ENCODE results near the gene B9D1. TPM values are rescaled to one million over a fixed set of nuclear protein-coding genes. Genes with fewer than 3 reads are reported as not detected.
A peak's percentile ranks its signal among the peaks of the same experiment; 100 is the strongest.

The B9D1 gene
- polyA plus RNA-seq, 1 of the 3 experiments (the other 2 are of a cell fraction): 81.6 TPM

DNA sequence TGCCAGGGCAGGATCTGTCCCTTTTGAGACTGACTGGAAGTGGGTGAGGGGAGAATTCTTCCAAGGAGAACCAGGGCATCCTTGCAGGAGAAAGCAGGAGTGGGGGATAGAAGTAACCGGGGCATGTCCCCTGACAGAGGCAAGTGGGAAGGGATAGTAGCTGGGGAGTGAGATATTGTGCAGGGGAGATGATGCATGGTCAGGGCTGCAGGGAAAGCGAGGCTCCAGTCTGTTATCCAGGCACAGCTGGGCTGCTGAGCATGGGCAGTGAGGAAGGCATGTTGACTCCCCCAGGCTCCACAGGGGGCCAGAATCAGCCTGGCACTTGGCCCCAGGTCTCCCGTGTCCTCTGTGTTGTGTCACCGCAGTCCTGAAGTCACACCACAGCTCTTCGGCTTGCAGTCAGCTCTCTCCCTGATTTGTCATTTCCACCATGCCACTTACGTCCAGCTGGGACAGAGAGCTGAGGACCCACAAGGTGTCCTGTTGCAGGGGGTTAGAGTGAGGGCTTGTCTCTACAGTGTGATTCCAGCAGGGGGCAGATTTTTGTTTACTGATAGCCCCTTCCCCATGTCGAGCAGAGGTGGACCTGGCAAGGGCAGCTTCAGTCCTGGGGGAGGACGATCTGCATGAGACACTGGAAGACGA is 40.9 kb downstream of the B9D1 start:
- no peak overlapping the region for H2AFZ ChIP-seq (ENCODE audit: low read depth)
- H3F3A ChIP-seq (replicated peaks; ENCODE audit: insufficient read depth): peaks cover 5% of the 10 kb centered on the region
- H3K9me2 ChIP-seq: no peaks in the 10 kb centered on the region
- H3K4me3 ChIP-seq (ENCODE audit: low read depth in 2 of 2, low read length in 1 of 2): no peak overlapping the region
- no peaks in the 10 kb centered on the region for H3K4me1 ChIP-seq (ENCODE audit: control insufficient read depth in 1 of 2, insufficient read depth in 2 of 2, low read depth in 1 of 2, low read length in 1 of 2)
- H3K79me2 ChIP-seq (ENCODE audit: insufficient read depth): no peaks in the 10 kb centered on the region
- TF ChIP-seq, protein P1, sequence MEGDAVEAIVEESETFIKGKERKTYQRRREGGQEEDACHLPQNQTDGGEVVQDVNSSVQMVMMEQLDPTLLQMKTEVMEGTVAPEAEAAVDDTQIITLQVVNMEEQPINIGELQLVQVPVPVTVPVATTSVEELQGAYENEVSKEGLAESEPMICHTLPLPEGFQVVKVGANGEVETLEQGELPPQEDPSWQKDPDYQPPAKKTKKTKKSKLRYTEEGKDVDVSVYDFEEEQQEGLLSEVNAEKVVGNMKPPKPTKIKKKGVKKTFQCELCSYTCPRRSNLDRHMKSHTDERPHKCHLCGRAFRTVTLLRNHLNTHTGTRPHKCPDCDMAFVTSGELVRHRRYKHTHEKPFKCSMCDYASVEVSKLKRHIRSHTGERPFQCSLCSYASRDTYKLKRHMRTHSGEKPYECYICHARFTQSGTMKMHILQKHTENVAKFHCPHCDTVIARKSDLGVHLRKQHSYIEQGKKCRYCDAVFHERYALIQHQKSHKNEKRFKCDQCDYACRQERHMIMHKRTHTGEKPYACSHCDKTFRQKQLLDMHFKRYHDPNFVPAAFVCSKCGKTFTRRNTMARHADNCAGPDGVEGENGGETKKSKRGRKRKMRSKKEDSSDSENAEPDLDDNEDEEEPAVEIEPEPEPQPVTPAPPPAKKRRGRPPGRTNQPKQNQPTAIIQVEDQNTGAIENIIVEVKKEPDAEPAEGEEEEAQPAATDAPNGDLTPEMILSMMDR (IDR thresholded peaks at IDR 0.05): 0 out of 2 replicates have a peak, but pooled peaks have one; percentile 17
- TF ChIP-seq, protein P2, sequence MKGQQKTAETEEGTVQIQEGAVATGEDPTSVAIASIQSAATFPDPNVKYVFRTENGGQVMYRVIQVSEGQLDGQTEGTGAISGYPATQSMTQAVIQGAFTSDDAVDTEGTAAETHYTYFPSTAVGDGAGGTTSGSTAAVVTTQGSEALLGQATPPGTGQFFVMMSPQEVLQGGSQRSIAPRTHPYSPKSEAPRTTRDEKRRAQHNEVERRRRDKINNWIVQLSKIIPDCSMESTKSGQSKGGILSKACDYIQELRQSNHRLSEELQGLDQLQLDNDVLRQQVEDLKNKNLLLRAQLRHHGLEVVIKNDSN (IDR thresholded peaks at IDR 0.05; ENCODE audit: borderline replicate concordance, low read depth): no peak
- no peak for TF ChIP-seq GATA2 (CRISPR knock-in tag; IDR thresholded peaks at IDR 0.05)
- no peak for TF ChIP-seq GABPA (IDR thresholded peaks at IDR 0.05; ENCODE audit: low read depth)
- POLR2A ChIA-PET: no interaction called here
- peaks cover 21 to 27% of the 10 kb centered on the region in 2 experiments for H3K36me3 ChIP-seq (replicated peaks in 1 of 2; ENCODE audit: control insufficient read depth in 1 of 2, insufficient read depth in 2 of 2, low read length in 1 of 2)
- no peak overlapping the region for H3K4me2 ChIP-seq
- H3K9ac ChIP-seq: no peak overlapping the region
- H3K27me3 ChIP-seq (ENCODE audit: insufficient read depth): no peaks in the 10 kb centered on the region
- CTCF ChIA-PET: interaction anchor here (0.6 to 1.7 kb wide), 10 partner anchors 12 to 41 kb away, joined by 3 to 6 read pairs (median 4); partner anchors contain the start of gene B9D1
- 96% methylated on average over 8 of the region's 9 CpGs for WGBS (ENCODE audit: low lambda C conversion rate)
- no peak overlapping the region for H3K27ac ChIP-seq (ENCODE audit: low read depth in 2 of 2, low read length in 1 of 2)
- H3K9me3 ChIP-seq: peaks cover 7% of the 10 kb centered on the region; the same call in 1 of the 2 replicates
- DNase-seq: no peak
- H4K20me1 ChIP-seq (ENCODE audit: insufficient read depth): no peaks in the 10 kb centered on the region

DNA sequence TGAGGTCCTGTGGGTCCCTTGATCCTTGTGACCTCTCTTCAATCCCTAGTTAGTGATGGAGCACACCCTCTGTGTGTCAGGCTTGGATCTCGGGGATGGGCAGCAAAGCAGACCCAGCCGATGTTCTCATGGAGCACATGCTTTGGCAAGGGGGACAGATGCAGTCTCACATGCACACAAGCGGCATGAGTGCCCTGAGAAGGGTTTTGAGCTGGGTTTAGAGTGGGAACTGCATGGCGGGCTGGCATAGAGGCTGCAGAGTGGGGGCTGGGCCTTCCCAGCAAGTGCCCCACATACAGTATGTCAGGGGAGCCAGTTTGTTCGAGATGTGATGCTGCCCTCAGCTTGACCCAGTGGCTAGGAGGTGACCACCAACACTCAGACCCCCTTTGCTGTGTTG is 41.6 kb downstream of the B9D1 start:
- 100% methylated on average over 1 of the region's 5 CpGs for WGBS (ENCODE audit: low lambda C conversion rate)
- no peaks in the 10 kb centered on the region for H4K20me1 ChIP-seq (ENCODE audit: insufficient read depth)
- no peak overlapping the region for H2AFZ ChIP-seq (ENCODE audit: low read depth)
- H3K27ac ChIP-seq (ENCODE audit: low read depth in 2 of 2, low read length in 1 of 2): no peak overlapping the region
- no peaks in the 10 kb centered on the region for H3K27me3 ChIP-seq (ENCODE audit: insufficient read depth)
- no peak overlapping the region for H3K4me3 ChIP-seq (ENCODE audit: low read depth in 2 of 2, low read length in 1 of 2)
- H3K4me1 ChIP-seq (ENCODE audit: control insufficient read depth in 1 of 2, insufficient read depth in 2 of 2, low read depth in 1 of 2, low read length in 1 of 2): no peaks in the 10 kb centered on the region
- H3K36me3 ChIP-seq (replicated peaks in 1 of 2; ENCODE audit: control insufficient read depth in 1 of 2, insufficient read depth in 2 of 2, low read length in 1 of 2): peaks cover 25 to 28% of the 10 kb centered on the region in 2 experiments
- no peaks in the 10 kb centered on the region for H3K9me2 ChIP-seq
- H3K4me2 ChIP-seq: no peak overlapping the region
- ChIA-PET POLR2A (no interaction called here), CTCF (interaction anchor here (1.4 to 1.7 kb wide), 3 partner anchors 15 to 42 kb away, joined by 3 to 5 read pairs (median 4); partner anchors contain the start of gene B9D1)
- H3K9ac ChIP-seq: no peak overlapping the region
- TF ChIP-seq GATA2 (CRISPR knock-in tag; IDR thresholded peaks at IDR 0.05) (no peak), TEAD4 (IDR thresholded peaks at IDR 0.05; ENCODE audit: borderline replicate concordance, insufficient read depth) (no peak), YY1 (IDR thresholded peaks at IDR 0.05; ENCODE audit: low read depth) (no peak), FOXJ3 (CRISPR knock-in tag; IDR thresholded peaks at IDR 0.05) (no peak)
- TF ChIP-seq, protein P3, sequence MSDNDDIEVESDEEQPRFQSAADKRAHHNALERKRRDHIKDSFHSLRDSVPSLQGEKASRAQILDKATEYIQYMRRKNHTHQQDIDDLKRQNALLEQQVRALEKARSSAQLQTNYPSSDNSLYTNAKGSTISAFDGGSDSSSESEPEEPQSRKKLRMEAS (IDR thresholded peaks at IDR 0.05; ENCODE audit: low read depth): no peak
- TF ChIP-seq, protein P4, sequence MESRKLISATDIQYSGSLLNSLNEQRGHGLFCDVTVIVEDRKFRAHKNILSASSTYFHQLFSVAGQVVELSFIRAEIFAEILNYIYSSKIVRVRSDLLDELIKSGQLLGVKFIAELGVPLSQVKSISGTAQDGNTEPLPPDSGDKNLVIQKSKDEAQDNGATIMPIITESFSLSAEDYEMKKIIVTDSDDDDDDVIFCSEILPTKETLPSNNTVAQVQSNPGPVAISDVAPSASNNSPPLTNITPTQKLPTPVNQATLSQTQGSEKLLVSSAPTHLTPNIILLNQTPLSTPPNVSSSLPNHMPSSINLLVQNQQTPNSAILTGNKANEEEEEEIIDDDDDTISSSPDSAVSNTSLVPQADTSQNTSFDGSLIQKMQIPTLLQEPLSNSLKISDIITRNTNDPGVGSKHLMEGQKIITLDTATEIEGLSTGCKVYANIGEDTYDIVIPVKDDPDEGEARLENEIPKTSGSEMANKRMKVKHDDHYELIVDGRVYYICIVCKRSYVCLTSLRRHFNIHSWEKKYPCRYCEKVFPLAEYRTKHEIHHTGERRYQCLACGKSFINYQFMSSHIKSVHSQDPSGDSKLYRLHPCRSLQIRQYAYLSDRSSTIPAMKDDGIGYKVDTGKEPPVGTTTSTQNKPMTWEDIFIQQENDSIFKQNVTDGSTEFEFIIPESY (IDR thresholded peaks at IDR 0.05; ENCODE audit: borderline replicate concordance, low read depth): no peak
- TF ChIP-seq, protein P5, sequence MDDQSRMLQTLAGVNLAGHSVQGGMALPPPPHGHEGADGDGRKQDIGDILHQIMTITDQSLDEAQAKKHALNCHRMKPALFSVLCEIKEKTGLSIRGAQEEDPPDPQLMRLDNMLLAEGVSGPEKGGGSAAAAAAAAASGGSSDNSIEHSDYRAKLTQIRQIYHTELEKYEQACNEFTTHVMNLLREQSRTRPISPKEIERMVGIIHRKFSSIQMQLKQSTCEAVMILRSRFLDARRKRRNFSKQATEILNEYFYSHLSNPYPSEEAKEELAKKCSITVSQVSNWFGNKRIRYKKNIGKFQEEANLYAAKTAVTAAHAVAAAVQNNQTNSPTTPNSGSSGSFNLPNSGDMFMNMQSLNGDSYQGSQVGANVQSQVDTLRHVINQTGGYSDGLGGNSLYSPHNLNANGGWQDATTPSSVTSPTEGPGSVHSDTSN (IDR thresholded peaks at IDR 0.05): no peak
- TF ChIP-seq, protein P1 (IDR thresholded peaks at IDR 0.05): no peak
- DNase-seq: no peak
- H3K79me2 ChIP-seq (ENCODE audit: insufficient read depth): no peaks in the 10 kb centered on the region
- H3K9me3 ChIP-seq: peaks cover 7% of the 10 kb centered on the region; the same call in 1 of the 2 replicates
- H3F3A ChIP-seq (replicated peaks; ENCODE audit: insufficient read depth): peaks cover 4% of the 10 kb centered on the region

Data from SK-N-SH (cell line).